Measurements from ENCODE around the gene KLHL30.

The KLHL30 gene

DNA sequence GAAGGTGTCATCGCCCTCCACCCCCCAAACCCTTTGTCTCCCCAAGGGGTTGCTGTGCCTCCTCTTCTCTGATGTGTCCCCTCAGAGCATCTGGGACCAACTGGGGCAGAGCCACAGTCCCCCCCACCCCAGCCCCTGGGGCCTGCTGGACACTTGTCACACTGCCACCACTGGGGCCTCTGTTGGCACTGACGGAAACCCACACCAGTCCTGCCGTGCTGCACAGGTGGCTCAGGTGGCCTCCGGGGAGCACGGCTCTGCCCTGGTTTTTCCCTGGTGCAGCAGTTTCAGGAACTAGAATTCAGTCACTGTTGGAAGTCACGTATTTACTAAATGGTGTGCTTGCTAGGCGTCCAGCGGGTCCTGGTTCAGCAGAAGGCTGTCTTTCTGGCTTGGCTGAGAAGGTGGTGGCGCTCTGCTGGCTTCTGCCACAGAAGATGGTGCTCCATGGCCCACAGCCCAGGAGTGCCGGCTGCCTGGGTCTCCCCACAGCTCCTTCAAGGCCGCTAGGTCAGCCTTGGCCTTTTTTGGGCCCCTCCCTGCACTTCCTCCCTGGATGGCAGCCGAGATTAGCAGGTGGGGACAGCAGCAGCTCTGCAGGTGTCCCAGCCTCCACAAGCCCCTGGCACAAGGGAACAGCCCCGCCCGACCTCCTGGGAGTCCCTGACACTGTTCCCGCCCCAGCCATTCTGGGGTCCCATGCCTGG is 18.6 kb upstream of the KLHL30 start:
- DNase-seq, result no peak

DNA sequence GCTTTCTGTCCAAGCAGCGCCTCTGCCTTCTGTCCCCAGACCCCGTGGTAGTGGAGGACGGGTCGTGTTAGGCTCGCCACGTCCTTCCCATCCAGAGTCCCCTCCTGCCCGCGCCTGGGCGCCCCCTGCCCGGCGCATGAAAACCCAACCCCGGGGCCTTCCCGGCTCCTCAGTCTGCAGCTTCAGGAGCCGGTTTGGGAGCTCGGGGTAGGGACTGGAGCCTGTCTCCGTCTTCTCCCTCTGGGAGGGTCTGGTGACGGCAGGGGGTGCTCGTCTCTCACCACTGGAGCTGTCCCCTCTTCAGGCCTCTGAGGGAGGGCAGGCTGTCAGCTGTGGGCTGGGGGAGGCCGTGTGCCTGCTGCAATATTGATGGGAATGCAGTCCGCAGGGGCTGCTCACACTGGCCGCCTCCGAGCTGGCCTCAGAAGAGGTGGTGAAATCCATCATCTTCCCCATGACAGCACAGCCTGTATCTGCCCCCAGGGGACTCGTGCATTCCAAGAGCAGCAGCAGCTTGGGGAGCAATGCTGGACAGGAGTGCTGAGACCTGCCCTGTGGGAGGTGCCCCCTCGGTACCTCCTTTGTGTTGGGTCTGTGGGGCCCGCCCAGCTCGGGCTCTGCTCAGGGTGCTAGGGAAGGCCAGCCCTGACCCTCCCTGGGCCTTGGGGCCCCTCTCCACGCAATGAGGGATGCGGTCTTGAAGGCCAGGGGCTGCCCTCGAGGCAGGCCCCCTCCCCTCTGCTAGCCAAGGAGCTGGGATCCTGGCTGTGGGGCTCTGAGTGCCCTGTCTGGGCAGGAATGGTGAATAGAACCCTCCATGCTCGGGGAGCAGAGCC is 17.8 kb upstream of the KLHL30 start:
- no peak for DNase-seq

- no peak for DNase-seq
These were observed 16.8 kb upstream of the KLHL30 start for GRCh38 chr2:238121511-238122286.

DNA sequence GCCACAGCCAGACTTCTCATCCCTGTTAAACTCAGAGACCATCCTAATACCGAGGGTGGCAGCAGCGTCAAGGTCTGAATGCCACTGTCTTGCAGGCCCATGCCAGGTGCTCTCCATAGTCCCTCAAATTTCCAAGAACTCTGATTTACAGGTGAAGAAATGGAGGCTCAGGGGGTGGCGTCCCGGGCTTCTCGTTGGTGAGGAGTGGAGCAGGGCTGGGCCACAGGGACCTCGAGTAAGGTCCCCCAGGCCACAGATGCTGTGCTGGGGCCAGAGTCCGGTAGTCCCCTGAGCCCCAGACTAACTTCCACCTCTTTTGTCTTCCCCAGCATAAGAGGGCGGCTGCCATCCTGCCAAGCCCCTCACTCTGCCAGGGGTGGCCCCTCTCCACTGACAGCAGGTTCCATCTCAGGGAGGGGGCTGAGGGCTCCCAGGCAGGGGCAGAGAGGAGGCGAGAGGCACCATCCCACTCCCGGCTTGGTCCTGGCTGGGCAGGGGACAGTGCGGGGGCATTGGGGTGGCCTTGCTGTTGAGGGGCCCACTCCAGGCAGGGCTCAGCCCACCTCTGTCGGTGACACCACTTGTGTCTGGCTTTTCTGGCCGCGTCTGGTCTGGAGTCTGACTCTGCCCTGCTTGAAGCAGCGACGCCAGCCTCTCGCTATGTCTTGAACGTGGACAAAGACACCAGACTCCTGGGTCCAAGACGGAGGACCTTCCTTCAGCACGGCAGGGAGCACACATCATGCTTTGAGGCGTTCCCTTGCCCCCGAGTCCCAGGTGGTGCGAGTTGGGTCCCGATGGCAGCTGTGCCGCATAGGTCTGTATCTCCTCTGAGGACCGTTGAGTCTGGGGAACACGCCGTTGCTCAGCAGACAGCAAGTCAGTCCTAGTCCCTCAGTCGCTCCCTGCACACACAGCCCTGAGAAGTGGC is 15.9 kb upstream of the KLHL30 start:
- no peak for DNase-seq

DNA sequence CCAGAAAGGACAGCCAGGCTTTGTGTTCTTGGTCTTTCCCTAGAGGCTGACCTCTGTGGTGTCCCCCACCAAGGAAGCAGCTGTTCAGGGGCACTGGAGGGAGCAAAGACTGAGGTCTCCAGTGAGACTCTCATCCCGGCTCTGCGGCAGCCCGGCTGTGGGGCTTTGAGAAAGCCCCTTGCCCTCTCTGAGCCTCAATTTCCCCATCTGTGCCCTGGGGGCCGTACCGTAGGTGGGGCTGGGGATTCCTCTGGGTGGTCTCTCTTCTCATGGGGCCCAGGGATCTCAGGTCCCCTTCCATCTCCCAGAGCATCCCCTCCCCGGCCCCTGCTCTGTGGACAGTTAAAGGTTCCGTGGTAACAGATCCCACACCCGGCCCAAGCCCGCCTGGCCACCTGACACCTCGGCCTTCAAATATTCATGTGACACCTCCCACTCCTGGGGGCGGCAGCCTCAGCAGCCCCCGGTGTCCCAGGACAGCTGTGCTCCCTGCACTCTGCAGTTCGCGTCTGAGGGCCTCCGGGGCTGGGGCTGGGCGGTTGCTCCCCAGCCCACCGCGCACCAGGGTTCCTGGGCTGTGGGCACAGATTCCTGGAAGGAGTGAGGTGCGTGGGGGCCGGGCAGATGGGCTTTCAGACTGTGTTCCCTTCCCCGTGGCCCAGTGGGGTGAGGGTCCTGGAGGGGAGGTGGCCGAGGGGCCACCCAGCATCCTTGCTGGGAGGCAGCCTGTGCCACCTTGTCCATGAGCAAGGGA is 15.1 kb upstream of the KLHL30 start:
- no peak for DNase-seq

DNA sequence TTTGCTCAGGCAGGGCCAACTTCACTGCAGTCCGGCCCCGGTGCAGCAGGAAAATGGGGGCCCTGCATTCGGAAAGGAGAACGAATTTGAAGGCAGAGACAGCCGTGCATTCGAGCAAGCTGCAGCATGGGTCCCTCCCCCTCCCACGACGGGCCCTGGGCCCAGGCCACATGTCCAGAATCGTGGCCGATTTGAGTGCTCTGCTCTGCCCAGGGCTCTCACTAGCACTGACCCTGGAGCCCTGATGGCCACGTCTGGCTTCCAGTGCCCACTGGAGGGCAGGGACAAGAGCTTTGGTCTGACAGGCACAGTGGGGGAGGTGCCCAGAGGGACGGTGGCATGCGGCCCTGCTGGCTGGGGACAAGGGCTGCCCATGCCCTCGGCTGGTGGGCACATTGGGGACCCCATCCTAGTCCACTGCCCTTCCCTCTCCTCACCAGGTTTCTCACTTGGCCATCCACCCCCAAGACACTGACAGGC is 14.4 kb upstream of the KLHL30 start:
- DNase-seq, result no peak

DNA sequence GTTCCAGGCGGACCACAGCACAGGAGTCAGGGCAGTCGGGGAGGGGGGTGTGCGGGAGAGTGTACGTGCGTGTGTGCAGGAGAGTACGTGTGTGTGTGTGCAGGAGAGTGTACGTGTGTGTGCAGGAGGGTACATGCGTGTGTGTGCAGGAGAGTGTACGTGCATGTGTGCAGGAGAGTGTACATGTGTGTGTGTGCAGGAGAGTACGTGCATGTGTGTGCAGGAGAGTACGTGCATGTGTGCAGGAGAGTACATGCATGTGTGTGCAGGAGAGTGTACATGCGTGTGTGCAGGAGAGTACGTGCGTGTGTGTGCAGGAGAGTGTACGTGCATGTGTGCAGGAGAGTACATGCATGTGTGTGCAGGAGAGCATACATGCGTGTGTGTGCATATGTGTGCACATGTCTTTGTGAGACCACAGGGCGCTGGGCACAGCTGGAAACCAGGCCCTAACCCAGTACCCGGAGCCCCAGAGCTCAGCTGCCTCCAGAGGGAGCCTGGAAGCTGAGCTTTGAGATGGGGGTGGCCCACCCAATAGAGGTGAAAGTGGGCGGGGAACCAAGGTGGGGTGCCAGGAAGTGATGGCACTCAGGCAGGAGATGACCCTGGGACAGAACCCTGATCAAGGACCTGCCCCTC is 13.9 kb upstream of the KLHL30 start:
- DNase-seq, result no peak

- no peak for DNase-seq
These were observed 13.2 kb upstream of the KLHL30 start for GRCh38 chr2:238125127-238125885.

DNA sequence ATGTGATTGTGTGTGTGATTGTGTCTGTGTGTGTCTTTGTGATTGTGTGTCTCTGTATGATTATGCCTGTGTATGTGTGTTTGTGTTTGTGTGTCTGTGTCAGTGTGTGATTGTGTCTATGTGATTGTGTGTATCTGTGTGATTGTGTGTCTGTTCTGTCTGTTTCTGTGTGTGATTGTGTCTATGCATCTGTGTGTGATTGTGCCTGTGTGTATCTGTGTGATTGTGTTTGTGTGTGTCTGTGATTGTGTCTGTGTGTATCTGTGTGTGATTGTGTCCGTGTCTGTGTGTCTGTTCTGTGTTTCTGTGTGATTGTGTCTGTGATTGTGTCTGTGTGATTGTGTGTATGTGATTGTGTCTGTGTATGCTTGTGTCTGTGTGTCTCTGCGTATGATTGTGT is 12.1 kb upstream of the KLHL30 start:
- DNase-seq, result no peak

DNA sequence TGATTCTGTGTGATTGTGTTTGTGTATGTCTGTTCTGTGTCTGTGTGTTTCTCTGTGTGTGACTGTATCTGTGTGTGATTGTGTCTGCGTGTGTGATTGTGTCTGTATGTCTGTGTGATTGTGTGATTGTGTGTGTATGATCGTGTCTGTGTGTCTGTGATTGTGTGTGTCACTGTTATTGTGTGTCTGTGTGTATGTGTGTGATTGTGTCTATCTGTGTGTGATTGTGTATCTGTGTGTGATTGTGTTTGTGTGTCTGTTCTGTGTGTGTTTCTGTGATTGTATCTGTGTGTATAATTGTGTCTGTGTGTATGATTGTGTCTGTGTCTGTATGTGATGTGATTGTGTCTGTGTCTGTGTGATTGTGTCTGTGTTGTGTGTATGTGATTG is 11.7 kb upstream of the KLHL30 start:
- no peak for DNase-seq

- peak in 1 of 2 experiments; percentile 11 for DNase-seq
These were observed 11.1 kb upstream of the KLHL30 start for GRCh38 chr2:238127165-238128060.

DNA sequence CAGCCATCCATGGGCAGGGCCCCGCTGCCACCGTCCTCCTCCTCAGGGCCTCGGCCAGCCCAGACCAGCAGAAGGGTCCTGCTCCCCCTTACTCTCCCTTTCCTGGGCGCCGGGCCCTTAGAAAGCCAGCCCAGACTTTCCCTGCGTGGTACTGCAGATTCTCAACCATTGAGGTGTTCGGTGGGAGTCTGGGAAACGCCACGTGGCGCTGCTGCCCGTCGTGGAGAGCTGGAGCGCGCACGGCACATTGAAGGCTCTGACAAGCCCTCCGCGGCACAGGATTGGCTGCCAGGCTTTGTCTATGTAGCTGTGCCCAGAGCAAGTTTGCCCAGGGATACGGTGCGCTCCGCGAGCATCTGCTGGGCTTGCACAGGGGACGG is 10.4 kb upstream of the KLHL30 start:
- no peak for DNase-seq

GRCh38 chr2:238128534-238129001 is 9.9 kb upstream of the KLHL30 start:
- DNase-seq, result no peak

DNA sequence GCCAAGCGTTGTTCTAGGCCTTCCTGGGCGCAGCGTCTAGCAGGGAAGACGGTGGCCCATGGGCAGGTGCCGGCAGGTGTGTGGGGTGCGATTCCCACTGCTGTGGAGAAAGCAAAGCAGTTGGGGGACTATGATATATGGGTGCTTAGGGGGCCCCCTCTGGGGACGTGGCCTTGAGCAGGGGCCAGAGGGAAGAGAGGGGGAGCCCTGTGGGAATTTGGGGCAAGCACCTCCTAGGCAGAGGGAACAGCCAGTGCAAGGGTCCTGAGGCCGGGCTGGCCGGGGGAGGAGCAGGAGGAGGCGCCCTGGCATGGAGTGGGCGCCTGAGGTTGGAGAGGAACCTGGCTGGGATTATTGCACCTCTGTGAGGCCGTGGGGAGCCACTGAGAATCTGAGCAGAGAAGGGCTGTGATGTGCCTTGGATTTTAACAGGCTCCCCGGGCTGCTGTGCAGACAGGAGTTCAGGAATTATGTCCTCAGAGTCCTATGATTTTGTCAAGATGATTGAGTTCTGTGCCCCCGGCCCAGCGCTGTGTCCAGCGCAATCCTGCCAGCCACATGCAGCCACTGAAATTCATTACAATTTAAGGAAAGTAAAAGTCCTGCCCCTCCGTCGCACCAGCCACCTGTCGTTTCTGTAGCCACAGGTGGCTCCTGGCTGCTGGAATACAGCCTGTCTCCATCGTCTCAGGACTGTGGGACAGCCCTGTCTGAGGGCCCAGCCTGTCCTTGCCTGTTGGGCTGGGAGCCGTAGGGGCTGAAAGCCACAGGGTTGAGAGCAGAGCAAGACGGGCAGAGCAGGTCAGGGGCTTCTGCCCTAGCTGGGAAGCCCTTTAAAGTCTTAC is 9.1 kb upstream of the KLHL30 start:
- no peak for DNase-seq

DNA sequence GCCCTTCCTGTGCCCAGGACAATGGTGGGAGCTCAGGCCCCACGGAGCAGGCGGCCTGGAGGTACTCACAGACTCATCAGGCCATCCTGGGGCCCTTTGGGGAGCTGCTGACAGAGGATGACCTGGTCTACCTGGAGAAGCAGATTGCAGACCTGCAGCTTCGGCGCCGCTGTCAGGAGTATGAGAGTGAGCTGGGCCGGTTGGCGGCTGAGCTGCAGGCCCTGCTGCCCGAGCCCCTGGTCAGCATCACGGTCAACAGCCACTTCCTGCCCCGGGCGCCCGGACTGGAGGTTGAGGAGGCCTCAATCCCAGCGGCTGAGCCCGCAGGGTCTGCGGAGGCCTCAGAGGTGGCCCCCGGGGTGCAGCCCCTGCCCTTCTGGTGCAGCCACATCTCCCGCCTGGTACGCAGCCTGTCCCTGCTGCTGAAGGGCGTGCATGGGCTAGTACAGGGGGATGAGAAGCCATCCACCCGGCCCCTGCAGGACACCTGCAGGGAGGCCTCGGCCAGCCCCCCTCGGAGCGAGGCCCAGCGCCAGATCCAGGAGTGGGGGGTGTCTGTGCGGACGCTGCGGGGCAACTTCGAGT is 8.3 kb upstream of the KLHL30 start:
- DNase-seq, result no peak

GRCh38 chr2:238130696-238131628 is 7.5 kb upstream of the KLHL30 start:
- DNase-seq, result no peak

Data from activated CD4-positive, alpha-beta T cell treated with anti-CD3 and anti-CD28 coated beads, Interleukin-2, amount 50 U/mL, for 48 hours (primary cell).